HG02642 (cell line): Measurements from ENCODE around the gene DHRS12.
A peak's percentile ranks its signal among the peaks of the same experiment; 100 is the strongest.

Source experiments
- ATAC-seq: cut with Tn5 transposase; IDR thresholded peaks from one replicate; pipeline ENCODE4 v1.9.1; 2021; ENCODE audit warnings: mild to moderate bottlenecking; ENCODE audit not compliant: unreplicated experiment, poor library complexity

Gene DHRS12

GRCh38 chr13:51733374-51734298, 70.3 kb downstream of the DHRS12 start:
- no peak for ATAC-seq

- ATAC-seq: no peak
Observed at GRCh38 chr13:51731759-51732158, 72.2 kb downstream of the DHRS12 start.

GRCh38 chr13:51730927-51731326, 73.0 kb downstream of the DHRS12 start:
- ATAC-seq: no peak

GRCh38 chr13:51729866-51730553, 74.0 kb downstream of the DHRS12 start:
- ATAC-seq: no peak

GRCh38 chr13:51728972-51729371, 75.0 kb downstream of the DHRS12 start:
- no peak for ATAC-seq

GRCh38 chr13:51728275-51728673, 75.7 kb downstream of the DHRS12 start:
- ATAC-seq: no peak

- ATAC-seq: no peak
Observed at GRCh38 chr13:51727634-51728274, 76.2 kb downstream of the DHRS12 start.

- no peak for ATAC-seq
Observed at GRCh38 chr13:51726446-51727193, 77.3 kb downstream of the DHRS12 start.

- no peak for ATAC-seq
Observed at GRCh38 chr13:51724721-51725120, 79.2 kb downstream of the DHRS12 start.

GRCh38 chr13:51723529-51723928, 80.4 kb downstream of the DHRS12 start:
- ATAC-seq: no peak

GRCh38 chr13:51721496-51721895, 82.5 kb downstream of the DHRS12 start:
- ATAC-seq: peak; percentile 88

- no peak for ATAC-seq
Observed at GRCh38 chr13:51719394-51719793, 84.6 kb downstream of the DHRS12 start.
